GM19438 (cell line): ENCODE results near the gene CFAP298.

Source experiments
- ATAC-seq: cut with Tn5 transposase; IDR thresholded peaks from one replicate; pipeline ENCODE4 v1.9.1; 2021; ENCODE audit warnings: low read depth; ENCODE audit not compliant: unreplicated experiment

CFAP298 gene

GRCh38 chr21:32599526-32599925 is 12.7 kb downstream of the CFAP298 start:
- no peak for ATAC-seq

- no peak for ATAC-seq
Observed at GRCh38 chr21:32599091-32599490, 13.1 kb downstream of the CFAP298 start.

- ATAC-seq, result no peak
Observed at GRCh38 chr21:32597205-32597604, 15.0 kb downstream of the CFAP298 start.

- no peak for ATAC-seq
Observed at GRCh38 chr21:32595431-32595830, 16.7 kb downstream of the CFAP298 start.

GRCh38 chr21:32593690-32594089 is 18.5 kb downstream of the CFAP298 start:
- ATAC-seq, result no peak

- ATAC-seq, result no peak
Observed at GRCh38 chr21:32592929-32593502, 19.2 kb downstream of the CFAP298 start.

GRCh38 chr21:32590130-32590529 is 22.0 kb downstream of the CFAP298 start:
- ATAC-seq, result no peak

- no peak for ATAC-seq
Observed at GRCh38 chr21:32587651-32588050, 24.5 kb downstream of the CFAP298 start.

GRCh38 chr21:32587120-32587519 is 25.1 kb downstream of the CFAP298 start:
- ATAC-seq, result no peak

- ATAC-seq, result no peak
Observed at GRCh38 chr21:32585970-32586369, 26.2 kb downstream of the CFAP298 start.

GRCh38 chr21:32585042-32585710 is 27.0 kb downstream of the CFAP298 start, which contains the start of gene TCP10L:
TSS of gene TCP10L (minus strand) at chr21:32585523. CDS start at chr21:32584304, 1,219 bp downstream.
- ATAC-seq, result no peak

- no peak for ATAC-seq
Observed at GRCh38 chr21:32584472-32584871, 27.7 kb downstream of the CFAP298 start.

GRCh38 chr21:32581732-32582131 is 30.4 kb downstream of the CFAP298 start:
- no peak for ATAC-seq

- no peak for ATAC-seq
Observed at GRCh38 chr21:32580949-32581348, 31.2 kb downstream of the CFAP298 start.

- no peak for ATAC-seq
Observed at GRCh38 chr21:32578107-32578691, 34.0 kb downstream of the CFAP298 start.

GRCh38 chr21:32576011-32576410 is 36.2 kb downstream of the CFAP298 start:
- no peak for ATAC-seq

- ATAC-seq, result no peak
Observed at GRCh38 chr21:32574946-32575925, 36.9 kb downstream of the CFAP298 start.

- no peak for ATAC-seq
Observed at GRCh38 chr21:32572574-32573420, 39.4 kb downstream of the CFAP298 start.

GRCh38 chr21:32570456-32570855 is 41.7 kb downstream of the CFAP298 start:
- ATAC-seq, result no peak
